IPS-18c (cell line): Measurements from ENCODE around the gene GUCA1A.
A peak's percentile ranks its signal among the peaks of the same experiment; 100 is the strongest.
"Not testable (repeated sequence)": the region's sequence is repeated elsewhere in the genome, so short reads cannot be mapped to it uniquely, and the experiment has no call there.

Experiments
- H3K4me3 ChIP-seq: 2 replicates; pipeline ENCODE4 v1.7.0; 2013; ENCODE audit warnings: low read depth, mild to moderate bottlenecking, low read length, moderate library complexity; ENCODE audit not compliant: insufficient read depth
- H3K9me3 ChIP-seq: one replicate; pipeline ENCODE4 v1.6.1; 2013; ENCODE audit warnings: mild to moderate bottlenecking, low read length, moderate library complexity; ENCODE audit not compliant: control insufficient read depth, insufficient read depth

GUCA1A gene

DNA sequence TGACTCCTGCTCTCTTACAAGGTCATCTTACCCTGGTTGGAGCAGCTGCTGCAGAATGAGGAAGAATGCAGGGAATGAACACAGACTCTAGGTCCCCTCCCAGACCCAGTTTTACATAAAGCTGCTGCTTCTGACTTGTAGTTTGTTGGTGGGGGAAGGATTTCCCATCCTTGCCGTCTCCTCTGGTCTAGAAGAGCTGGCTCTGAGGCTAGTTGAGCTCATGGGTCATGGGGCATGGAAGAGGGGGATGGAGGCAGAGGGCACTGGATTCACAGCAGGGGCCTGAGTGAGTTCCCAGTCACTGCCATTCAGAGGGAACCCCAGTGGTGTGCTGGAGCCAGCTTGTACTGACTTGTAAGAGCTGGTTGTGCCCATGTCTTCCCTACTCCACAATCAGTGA lies 9.2 kb upstream of the GUCA1A start:
- Histone ChIP-seq H3K9me3 (no peaks in the 10 kb centered on the region), H3K4me3 (no peak overlapping the region)

DNA sequence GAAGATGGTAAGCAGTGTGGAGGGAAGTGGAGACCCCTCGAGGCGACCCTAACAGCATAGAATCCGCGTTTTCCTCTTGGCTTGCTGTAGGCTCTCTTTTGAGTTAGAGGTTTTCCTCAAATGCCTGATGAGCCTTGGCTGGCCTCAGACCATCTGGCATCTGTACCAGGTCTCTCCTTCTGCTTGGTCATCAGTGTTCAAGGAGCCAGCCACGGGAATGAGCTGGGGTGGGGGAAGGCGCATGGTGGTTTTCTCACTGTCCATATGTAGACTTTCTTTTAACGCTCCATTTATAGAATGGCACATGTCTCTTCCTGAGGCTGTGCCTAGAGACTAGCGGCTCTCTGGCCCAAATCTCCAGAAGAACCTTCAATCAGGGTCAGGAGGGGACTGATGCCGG lies 8.1 kb upstream of the GUCA1A start:
- H3K9me3 ChIP-seq = no peaks in the 10 kb centered on the region
- H3K4me3 ChIP-seq = no peak overlapping the region

DNA sequence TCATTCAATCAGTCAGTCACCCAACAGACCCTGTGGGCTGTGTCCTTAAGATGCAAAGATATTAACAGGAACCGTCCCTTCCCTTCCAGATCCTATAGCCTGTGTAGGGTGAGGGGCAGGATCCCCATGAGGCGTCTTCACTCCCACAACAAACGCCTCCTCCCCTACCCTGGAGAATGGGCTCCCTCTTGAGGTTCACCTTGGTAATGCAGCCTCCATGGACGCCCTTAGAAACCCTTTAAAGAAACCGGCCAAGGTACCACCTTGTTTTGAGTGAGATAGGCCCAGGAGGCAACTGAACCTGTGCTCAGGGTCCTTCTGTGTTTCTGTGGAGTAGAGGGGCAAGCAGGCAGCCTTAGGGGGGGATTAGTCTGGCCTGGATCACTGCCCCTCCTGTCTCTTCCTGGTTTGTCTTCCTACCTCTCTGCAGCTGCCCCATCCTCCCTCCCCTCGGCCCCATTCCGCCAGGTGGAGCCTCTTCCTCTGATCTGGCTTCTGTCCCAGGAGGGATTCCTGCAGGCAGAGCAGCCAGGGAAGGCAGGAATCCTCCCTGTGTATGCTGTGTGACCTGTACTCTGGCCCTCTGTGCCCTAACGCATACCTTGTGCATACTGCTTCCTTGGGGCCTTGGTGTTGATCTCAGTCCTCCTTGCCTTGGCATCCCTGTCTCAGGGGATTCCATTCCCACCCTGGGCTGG lies 6.6 kb upstream of the GUCA1A start:
- H3K9me3 ChIP-seq = no peaks in the 10 kb centered on the region
- H3K4me3 ChIP-seq = no peak overlapping the region

DNA sequence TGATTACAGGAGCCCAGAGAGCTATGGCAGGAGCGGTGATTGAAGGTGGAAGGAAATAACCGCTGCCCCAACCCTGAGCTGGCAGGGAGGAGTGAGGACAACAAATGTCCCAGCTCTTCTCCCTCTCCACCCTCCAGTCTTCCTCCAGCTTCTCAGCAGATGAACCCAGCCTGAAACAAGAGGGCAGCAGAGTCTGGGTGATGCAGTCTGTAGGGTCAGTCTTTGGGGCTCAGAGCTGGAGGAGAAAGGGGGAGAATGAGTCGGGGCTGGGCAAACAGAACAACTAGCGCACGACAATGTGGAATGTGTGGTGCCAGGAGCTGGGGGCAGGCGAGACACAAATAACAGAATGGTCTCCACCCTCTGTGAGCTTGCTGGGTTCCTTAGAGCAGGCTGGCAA lies 4.5 kb upstream of the GUCA1A start:
- Histone ChIP-seq H3K9me3 (no peaks in the 10 kb centered on the region), H3K4me3 (no peak overlapping the region)

DNA sequence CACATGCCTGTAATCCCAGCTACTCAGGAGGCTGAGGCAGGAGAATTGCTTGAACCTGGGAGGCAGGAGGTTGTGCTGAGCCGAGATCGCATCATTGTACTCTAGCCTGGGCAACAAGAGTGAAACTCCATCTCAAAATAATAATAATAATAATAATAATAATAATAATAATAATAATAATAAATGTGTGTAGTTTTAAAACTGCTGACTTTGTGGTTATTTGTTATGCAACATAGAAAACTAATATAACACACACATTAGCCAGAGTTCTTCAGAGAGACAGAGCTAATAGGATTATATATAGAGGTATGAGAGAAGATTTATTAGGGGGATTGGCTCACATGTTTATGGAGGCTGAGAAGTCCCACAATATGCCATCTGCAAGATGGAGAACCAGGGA lies 3.4 kb upstream of the GUCA1A start:
- H3K9me3 ChIP-seq = not testable (repeated sequence)

DNA sequence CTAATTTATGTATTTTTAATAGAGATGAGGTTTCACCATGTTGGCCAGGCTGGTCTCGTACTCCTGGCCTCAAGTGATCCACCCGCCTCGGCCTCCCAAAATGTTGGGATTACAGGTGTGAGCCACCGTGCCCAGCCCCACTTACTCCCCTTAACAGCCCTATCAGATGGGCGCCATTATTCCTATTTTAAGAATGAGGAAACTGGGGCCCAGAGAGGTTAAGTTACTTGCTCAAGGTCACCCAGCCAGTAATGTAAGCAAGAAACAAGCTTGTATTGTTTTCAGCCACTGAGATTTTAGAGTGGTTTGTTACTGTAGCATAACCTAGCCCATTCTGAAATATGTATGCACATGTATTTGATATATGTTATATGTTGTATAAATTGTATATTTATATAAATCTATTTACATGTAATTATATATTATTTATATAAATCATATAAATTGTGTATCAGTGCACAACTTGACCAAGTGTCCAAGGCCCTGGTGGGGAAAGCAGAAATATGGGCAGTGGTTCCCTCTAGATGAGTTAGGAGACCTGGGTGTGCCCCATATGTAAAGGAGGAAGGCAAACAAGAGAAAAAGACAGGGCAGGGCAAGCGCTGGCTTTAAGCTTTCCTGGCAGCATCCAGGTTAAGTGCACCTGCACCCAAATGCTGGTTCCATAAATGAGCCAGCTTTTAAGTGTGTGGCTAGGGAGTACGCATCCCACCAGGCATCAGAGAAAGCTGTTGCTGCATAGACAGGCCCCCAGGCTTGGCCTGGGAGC lies 1.2 kb upstream of the GUCA1A start:
- no peak overlapping the region; the same call in 1 of the 2 replicates for H3K4me3 ChIP-seq
- no peaks in the 10 kb centered on the region for H3K9me3 ChIP-seq

More for the DNA sequence above, 3.4 kb upstream of the GUCA1A start:
- not testable (repeated sequence) for H3K4me3 ChIP-seq

DNA sequence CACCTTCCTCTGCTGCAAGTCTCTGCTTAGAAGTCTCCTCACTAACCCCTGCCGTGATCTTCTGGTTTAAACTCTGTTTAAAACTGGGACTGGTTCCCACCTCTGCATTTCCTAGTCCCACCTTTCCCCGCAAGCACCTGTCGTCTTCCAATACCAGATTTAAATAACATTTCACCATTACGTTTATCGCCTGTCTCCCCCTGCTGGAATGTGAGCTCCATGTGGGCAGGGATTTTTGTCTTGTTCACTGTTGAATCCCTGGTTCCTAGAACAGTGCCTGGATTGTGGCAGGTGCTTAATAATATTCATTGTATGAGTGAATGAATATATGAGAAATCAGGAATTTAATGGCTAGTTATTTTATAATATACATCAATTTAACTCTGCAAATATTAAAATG lies 2.7 kb downstream of the GUCA1A start:
- Histone ChIP-seq H3K9me3 (no peaks in the 10 kb centered on the region), H3K4me3 (no peak overlapping the region)

DNA sequence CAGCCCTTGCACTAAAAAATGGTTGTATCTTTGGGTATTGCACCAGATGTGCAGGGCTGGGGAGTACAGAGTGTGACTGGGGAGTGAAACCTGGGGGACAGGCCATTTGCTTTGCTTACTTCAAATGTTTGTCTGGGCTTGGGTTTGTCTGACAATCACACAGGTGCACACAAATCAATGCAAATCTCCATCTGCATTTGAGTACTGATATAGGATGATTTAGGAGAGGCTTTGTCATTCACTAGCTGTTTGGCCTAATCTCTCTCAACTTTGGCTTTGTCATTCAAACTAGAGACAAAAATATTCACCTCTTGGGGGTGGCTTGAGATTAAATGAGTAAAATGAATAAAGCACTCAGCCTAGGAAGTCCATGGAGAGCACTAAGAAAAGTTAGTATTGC lies 3.8 kb downstream of the GUCA1A start:
- peak overlapping the region; percentile 73; the same call in 1 of the 2 replicates for H3K4me3 ChIP-seq
- H3K9me3 ChIP-seq = no peaks in the 10 kb centered on the region

DNA sequence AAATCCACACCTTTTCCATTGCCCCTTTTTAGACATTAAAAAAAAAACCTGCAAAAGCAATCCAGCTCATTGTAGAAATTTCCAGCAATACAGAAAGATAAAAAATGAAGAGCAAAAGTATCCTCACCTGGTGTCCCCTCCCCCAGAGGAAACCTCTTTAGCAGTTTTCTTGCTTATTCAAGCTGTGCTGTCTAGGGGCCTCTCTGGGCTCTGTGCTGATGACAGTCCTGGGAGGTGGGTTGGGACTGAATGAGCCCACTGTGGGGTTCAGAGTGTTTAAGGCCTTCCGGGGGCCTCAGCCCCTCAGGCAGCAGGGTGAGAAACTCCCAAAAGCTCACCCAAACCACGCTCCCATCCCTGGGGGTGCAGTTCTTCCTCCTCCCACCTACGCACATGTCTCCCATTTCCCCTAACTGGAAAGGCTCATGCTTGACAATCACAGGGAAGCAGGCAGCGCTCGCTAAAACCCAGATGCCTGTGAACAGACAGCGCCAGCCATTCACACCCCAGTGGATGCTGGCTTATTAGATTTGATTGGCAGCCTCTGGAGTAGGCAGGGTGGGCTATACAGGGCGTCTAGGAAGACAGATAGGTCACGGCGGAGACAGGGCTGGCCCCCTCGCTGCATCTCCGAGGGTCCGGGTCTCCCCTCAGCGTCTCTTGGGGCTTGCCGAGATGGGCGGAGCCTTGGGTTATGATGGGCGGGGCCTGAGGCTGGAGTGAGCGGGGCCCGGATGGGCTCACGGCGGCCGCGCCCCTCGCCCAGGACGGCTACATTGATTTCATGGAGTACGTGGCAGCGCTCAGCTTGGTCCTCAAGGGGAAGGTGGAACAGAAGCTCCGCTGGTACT lies 4.6 kb downstream of the GUCA1A start:
- no peaks in the 10 kb centered on the region for H3K9me3 ChIP-seq
- H3K4me3 ChIP-seq = peak overlapping the region; percentile 73

DNA sequence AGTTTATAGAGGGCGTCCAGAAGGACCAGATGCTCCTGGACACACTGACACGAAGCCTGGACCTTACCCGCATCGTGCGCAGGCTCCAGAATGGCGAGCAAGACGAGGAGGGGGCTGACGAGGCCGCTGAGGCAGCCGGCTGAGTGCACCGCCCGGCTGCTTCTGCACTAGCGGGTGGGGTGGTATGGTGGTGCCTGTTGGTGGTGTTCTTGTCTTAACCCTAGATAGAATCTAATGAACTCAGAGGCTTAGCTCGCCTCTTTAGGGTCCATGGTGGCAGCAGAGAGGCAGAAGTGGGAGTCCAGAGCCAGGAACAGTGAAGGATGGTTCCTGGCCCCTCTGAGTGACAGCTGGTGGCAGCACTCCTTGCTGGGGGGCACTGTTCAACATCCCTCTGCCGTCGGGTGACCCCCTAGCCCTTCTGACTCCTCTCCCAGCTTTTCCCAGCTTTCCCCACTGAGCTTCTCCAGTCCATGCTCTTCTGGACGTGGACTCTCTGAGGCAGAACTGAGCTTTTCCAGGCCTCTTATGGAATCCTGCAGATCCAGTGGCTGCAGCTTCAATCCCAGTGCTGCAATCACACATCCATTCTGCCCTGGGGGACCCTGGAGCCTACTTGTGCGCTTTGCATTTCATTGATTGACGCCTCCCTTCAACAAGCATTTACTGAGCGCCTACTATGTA lies 6.2 kb downstream of the GUCA1A start:
- 0 out of 2 replicates have a peak overlapping the region, but pooled peaks have one; percentile 73 for H3K4me3 ChIP-seq
- no peaks in the 10 kb centered on the region for H3K9me3 ChIP-seq

DNA sequence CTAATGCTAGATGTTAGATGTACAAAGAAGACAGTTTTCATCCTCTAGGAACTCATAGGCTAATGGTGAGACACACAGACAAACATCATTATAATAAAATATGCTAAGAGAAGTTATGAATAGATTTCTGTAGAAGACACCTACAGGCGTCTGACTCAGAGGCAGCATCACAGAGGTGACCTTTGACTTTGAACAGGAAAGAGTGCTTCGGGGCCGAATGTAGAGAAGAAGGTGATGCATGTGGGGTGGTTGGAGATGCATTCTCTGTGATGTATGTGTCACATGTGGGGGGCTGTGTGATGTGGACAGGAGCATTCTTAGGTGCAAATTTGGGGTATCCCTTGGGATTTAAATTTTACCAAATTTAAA lies 6.8 kb downstream of the GUCA1A start:
- Histone ChIP-seq H3K9me3 (no peaks in the 10 kb centered on the region), H3K4me3 (no peak overlapping the region)

DNA sequence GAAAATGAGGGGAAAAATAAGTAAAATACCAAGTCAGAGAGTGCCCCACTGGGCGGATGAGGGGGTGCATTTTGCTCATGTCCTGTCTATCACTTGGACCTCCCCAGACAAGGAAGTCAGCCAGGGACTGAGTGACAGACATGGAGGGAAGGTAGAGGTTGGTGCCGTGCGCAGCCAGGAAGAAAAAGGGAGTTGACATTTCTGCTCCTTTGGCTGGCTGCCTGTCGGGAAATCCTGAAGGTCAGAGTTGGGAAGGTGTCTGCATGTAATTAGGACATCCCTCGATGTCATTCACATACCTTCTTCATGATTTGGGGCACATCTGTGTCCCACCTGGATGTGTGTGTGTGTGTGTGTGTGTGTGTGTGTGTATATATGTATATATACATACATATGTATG lies 8.9 kb downstream of the GUCA1A start:
- Histone ChIP-seq H3K4me3 (no peak overlapping the region), H3K9me3 (no peaks in the 10 kb centered on the region)

DNA sequence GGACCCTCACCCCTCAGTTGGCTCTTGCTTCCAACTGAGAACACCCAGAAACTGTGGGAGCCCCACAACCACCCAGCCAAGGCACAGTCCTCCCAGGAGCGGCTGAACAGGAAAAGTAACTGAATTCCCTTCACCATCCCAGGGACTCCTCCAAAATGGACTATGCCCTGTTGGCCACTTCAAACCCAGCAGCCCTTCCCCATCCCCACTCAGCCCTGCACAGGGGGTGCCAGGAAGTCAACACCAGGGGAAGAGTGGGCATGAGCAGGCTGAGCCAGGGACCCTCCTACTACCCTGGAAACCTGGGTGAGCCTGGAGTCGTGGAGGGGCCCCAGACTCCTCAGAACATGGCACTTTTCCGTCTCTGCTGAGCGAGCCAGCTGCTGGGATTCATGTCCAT lies 11.3 kb downstream of the GUCA1A start:
- no peak overlapping the region for H3K4me3 ChIP-seq
- H3K9me3 ChIP-seq = no peaks in the 10 kb centered on the region

DNA sequence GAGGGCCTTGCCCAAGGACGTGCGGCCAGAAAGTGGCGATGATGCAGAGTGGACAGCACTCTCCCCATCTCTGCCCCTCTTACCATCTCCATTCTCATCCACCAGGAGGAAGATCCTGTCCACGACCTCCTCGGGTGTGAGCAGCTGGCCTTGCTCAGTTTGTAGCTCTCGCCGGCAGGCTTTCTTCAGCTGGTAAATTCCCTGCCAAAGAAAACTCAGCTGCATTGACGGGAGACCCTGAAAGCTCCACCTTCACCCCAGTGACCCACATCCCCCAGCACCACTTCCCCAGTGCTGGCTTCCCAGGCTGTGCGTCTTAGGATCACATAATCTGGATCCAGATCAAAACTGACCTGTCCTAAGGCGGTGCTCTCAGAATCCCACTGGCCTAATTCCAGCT lies 12.4 kb downstream of the GUCA1A start:
- H3K4me3 ChIP-seq = no peak overlapping the region
- no peaks in the 10 kb centered on the region for H3K9me3 ChIP-seq

DNA sequence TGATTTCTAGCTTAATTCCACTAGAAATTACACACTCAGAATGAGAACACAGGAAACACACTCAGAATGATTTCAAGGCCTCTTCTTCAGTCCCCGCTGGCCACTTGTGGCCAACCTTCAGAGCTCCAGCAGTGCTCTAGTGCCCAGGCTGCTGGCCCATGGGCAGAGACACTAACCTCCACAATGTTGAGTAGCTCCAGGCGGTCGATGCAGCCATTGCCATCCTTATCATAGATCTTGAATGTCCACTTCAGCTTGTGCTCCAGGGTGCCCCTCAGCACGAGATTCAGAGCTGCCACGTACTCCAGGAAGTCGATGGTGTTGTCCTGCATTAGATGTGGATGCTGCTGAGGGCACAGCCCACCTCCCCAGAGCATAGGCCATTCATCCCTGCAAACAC lies 15.2 kb downstream of the GUCA1A start:
- H3K4me3 ChIP-seq = no peak overlapping the region
- no peaks in the 10 kb centered on the region for H3K9me3 ChIP-seq

DNA sequence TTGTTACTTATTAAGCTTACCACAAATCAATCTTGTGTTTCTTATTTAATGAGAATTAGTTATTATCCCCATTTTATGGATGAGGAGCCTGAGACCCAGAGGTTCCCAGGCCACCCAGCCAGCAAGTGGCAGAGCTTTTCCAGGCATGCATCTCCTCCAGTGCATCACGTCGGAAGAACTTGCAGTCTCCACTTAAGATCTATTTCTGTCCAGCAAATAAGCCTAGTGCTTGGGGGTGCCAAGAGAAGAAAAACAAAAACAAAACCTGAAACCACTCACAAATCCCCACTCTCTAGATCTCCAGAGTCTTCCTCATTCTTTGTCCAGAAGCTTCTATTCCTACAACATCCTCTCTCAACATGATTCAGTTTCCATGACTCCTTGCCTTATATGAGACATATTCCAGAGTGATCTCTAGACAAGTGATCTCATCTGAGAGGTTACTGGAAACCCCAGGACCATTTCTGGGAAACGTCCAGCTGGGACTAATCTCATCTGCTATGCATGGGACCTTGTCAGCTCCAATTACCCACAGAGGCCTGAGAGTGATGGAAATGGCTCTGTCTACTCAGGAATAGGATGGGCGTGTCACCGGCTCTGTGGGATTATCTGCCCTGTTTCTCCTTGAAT lies 17.5 kb downstream of the GUCA1A start:
- Histone ChIP-seq H3K9me3 (no peaks in the 10 kb centered on the region), H3K4me3 (no peak overlapping the region)

DNA sequence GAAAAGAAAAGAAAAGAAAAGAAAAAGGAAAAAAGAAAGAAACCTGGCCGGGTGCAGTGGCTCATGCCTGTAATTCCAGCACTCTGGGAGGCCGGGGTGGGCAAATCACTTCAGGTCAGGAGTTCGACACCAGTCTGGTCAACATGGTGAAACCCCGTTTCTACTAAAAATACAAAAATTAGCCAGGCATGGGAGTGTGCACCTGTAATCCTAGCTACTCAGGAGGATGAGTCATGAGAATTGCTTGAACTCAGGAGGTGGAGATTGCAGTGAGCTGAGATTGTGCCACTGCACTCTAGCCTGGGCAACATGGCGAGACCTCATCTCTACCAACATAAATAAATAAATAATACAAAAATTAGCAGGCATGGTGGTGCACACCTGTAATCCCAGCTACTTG lies 19.2 kb downstream of the GUCA1A start:
- not testable (repeated sequence) for H3K9me3 ChIP-seq, H3K4me3 ChIP-seq
